H1 (cell line): ENCODE data around the gene PAF1. TPM values are rescaled to one million over a fixed set of nuclear protein-coding genes. Genes with fewer than 3 reads are reported as not detected.

Experiments used
- CBX5 ChIP-seq: fragments of 300-800, 300-1000 bp; sonication (generic); IDR thresholded peaks from 2 replicates; pipeline ENCODE4 v1.7.1; 2016; ENCODE audit warnings: antibody characterized with exemption, low read length, low read depth
- E2F6 ChIP-seq: IDR thresholded peaks from 2 replicates; pipeline ENCODE4 v1.6.1; 2012; ENCODE audit warnings: inconsistent platforms
- EGR1 ChIP-seq: IDR thresholded peaks from 2 replicates; pipeline ENCODE4 v1.6.1; 2011; ENCODE audit warnings: low read depth, low read length, borderline replicate concordance
- JUND ChIP-seq: IDR thresholded peaks from 2 replicates; pipeline ENCODE4 v1.6.1; 2011; ENCODE audit warnings: mild to moderate bottlenecking, improper control_type of control experiment, low read length
- RAD21 ChIP-seq, 2 experiments: IDR thresholded peaks in 1 of 2; conservative IDR thresholded peaks in 1 of 2; 2 replicates each; pipeline ENCODE4 v1.6.1; 2011; ENCODE audit warnings: low read depth in 2 of 2, low read length in 2 of 2, improper control_type of control experiment in 1 of 2, inconsistent platforms in 1 of 2, mild to moderate bottlenecking in 1 of 2, moderate library complexity in 1 of 2
- SIRT6 ChIP-seq: IDR thresholded peaks from one replicate; pipeline ENCODE4 v1.7.1; 2012; ENCODE audit warnings: low read length, inconsistent platforms
- SRF ChIP-seq: IDR thresholded peaks from 2 replicates; pipeline ENCODE4 v1.6.1; 2011; ENCODE audit warnings: mild to moderate bottlenecking, low read depth, low read length, moderate library complexity
- polyA plus RNA-seq, 7 experiments: library from polyadenylated mRNA; depleted of rRNA in 3 of 7; stranded (reverse) in 5 of 7; unstranded in 2 of 7; fragments of >200 nt in 5 of 7; fragments of 200-250 nt in 2 of 7; gene quantifications; 1 replicate in 5 of 7; 2 replicates in 1 of 7; 4 replicates in 1 of 7; pipeline versions ENCODE4 v1.2.1 to v1.2.3, GENCODE V29; 2011 to 2013; ENCODE audit warnings: missing spikeins in 2 of 7, mixed read lengths in 2 of 7
- total RNA-seq: library from RNA; stranded (reverse); fragmentation: NEBNext Ultra II Directional; extraction: Animal tissue kit (Norgen Biotek cat#: 25700); gene quantifications from 2 replicates; pipeline ENCODE4 v1.2.1, GENCODE V29; 2021

The PAF1 gene
- total and polyA plus RNA-seq, 2 of the 8 experiments (the other 6 are each of a cell fraction or from before 2014, with no cell fraction given), result 31.4 to 58.6 TPM

GRCh38 chr19:39426170-39426569 lies 35.3 kb upstream of the PAF1 start (continued):
- TF ChIP-seq SRF, result no peak
- TF ChIP-seq E2F6, result no peak
- TF ChIP-seq CBX5, result no peak
- TF ChIP-seq EGR1, result no peak
- TF ChIP-seq RAD21 (IDR thresholded peaks at IDR 0.05 in 1 of 2, conservative IDR thresholded peaks at IDR 0.05 in 1 of 2; ENCODE audit: low read depth in 2 of 2, low read length in 2 of 2), result no peak
- TF ChIP-seq SIRT6, result no peak
- no peak for TF ChIP-seq JUND
